Esophagus muscularis mucosa (tissue), 3 donors: ENCODE results near the gene IGF2BP3.

ENCODE experiments used
- CTCF ChIP-seq, 3 experiments: fragments of 200-600 bp in 2 of 3; fragments of 450-650 bp in 1 of 3; sonication (generic) in 2 of 3; IDR thresholded peaks; one replicate each; pipeline ENCODE4 v1.5.1; 2017 to 2019; ENCODE audit warnings: antibody characterized with exemption in 3 of 3, mild to moderate bottlenecking in 2 of 3, moderate library complexity in 1 of 3
- POLR2AphosphoS5 ChIP-seq, 2 donors: sonication (generic); formaldehyde crosslinking; IDR thresholded peaks; one replicate each; pipeline ENCODE4 v1.6.1; 2017; ENCODE audit warnings: antibody characterized with exemption in 2 of 2

DNA sequence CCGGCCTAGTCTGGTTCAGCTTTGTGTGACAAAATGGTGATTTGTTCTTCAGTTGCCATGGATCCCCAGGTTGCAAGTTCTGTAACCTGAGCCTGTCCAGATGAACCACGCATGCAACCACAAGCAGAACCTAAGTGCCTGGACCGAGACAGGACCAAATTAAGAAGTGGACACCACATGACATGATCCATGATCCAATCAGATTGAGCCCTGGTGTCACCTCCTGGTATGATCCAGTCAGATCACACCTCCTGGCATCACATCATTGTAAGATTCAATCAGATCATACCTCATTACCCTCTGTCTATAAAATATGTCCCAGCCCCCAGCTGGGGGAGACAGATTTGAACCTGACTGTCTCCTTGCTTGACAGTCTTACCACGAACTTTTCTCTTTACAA, 101.2 kb downstream of the IGF2BP3 start:
- TF ChIP-seq CTCF (IDR thresholded peaks at IDR 0.05), result no peak
- no peak for TF ChIP-seq POLR2AphosphoS5 (IDR thresholded peaks at IDR 0.05)
